Trophoblast cell (in vitro differentiated cells and primary cell): ENCODE data around the gene MGAT4C.

Source experiments
- DNase-seq, 2 donors: peaks; one replicate each; pipeline ENCODE4 v3.0.0-alpha.2; 2016
- H2AFZ ChIP-seq: 2 replicates; pipeline ENCODE4 v1.6.1; 2013; ENCODE audit warnings: low read length, moderate library complexity, mild to moderate bottlenecking; ENCODE audit not compliant: insufficient read depth, poor library complexity
- H2AK5ac ChIP-seq: 2 replicates; pipeline ENCODE4 v1.6.1; 2013; ENCODE audit warnings: mild to moderate bottlenecking, low read length
- H2BK120ac ChIP-seq: 2 replicates; pipeline ENCODE4 v1.6.1; 2013; ENCODE audit warnings: low read length, mild to moderate bottlenecking, moderate library complexity; ENCODE audit not compliant: insufficient read depth, poor library complexity
- H2BK12ac ChIP-seq: 2 replicates; pipeline ENCODE4 v1.6.1; 2013; ENCODE audit warnings: mild to moderate bottlenecking, low read length, moderate library complexity
- H2BK5ac ChIP-seq: 2 replicates; pipeline ENCODE4 v1.6.1; 2013; ENCODE audit warnings: low read length, low read depth, moderate library complexity, mild to moderate bottlenecking; ENCODE audit not compliant: poor library complexity
- H3K14ac ChIP-seq: 2 replicates; pipeline ENCODE4 v1.6.1; 2013; ENCODE audit warnings: mild to moderate bottlenecking, low read length
- H3K18ac ChIP-seq: 2 replicates; pipeline ENCODE4 v1.6.1; 2013; ENCODE audit warnings: mild to moderate bottlenecking, low read length
- H3K23ac ChIP-seq: 2 replicates; pipeline ENCODE4 v1.6.1; 2013; ENCODE audit warnings: low read length
- H3K27ac ChIP-seq: 2 replicates; pipeline ENCODE4 v1.5.1; 2013; ENCODE audit warnings: low read depth, mild to moderate bottlenecking, inconsistent platforms, low read length, moderate library complexity
- H3K27me3 ChIP-seq: 2 replicates; pipeline ENCODE4 v1.6.1; 2013; ENCODE audit warnings: inconsistent platforms, mild to moderate bottlenecking, low read length, moderate library complexity; ENCODE audit not compliant: insufficient read depth
- H3K36me3 ChIP-seq, 2 experiments: 1 replicate in 1 of 2; 2 replicates in 1 of 2; pipeline ENCODE4 v1.6.1; 2013; ENCODE audit warnings: low read length in 2 of 2, mild to moderate bottlenecking in 2 of 2, moderate library complexity in 1 of 2; ENCODE audit not compliant: insufficient read depth in 2 of 2, control insufficient read depth in 1 of 2
- H3K4ac ChIP-seq: 2 replicates; pipeline ENCODE4 v1.6.1; 2013; ENCODE audit warnings: low read depth, mild to moderate bottlenecking, low read length, moderate library complexity
- H3K4me1 ChIP-seq, 2 experiments: 1 replicate in 1 of 2; 2 replicates in 1 of 2; pipeline ENCODE4 v1.6.1; 2013; ENCODE audit warnings: low read length in 2 of 2, mild to moderate bottlenecking in 2 of 2, moderate library complexity in 1 of 2; ENCODE audit not compliant: insufficient read depth in 2 of 2, control insufficient read depth in 1 of 2
- H3K4me2 ChIP-seq: 2 replicates; pipeline ENCODE4 v1.6.1; 2013; ENCODE audit warnings: inconsistent platforms, mild to moderate bottlenecking, low read length, moderate library complexity
- H3K4me3 ChIP-seq: 2 replicates; pipeline ENCODE4 v1.5.1; 2013; ENCODE audit warnings: mild to moderate bottlenecking, low read depth, low read length, inconsistent platforms
- H3K79me1 ChIP-seq: one replicate; pipeline ENCODE4 v1.6.1; 2013; ENCODE audit warnings: low read length
- H3K79me2 ChIP-seq: 2 replicates; pipeline ENCODE4 v1.6.1; 2013; ENCODE audit warnings: low read length, mild to moderate bottlenecking; ENCODE audit not compliant: control insufficient read depth, insufficient read depth, poor library complexity
- H3K9ac ChIP-seq: 2 replicates; pipeline ENCODE4 v1.6.1; 2013; ENCODE audit warnings: mild to moderate bottlenecking, low read length
- H3K9me3 ChIP-seq: 2 replicates; pipeline ENCODE4 v1.6.1; 2013; ENCODE audit warnings: low read depth, mild to moderate bottlenecking, control low read depth, inconsistent platforms, low read length; ENCODE audit not compliant: insufficient read depth
- H4K12ac ChIP-seq: 2 replicates; pipeline ENCODE4 v1.6.1; 2013; ENCODE audit warnings: low read depth, mild to moderate bottlenecking, low read length, moderate library complexity
- H4K8ac ChIP-seq: 2 replicates; pipeline ENCODE4 v1.6.1; 2013; ENCODE audit warnings: low read depth, mild to moderate bottlenecking, low read length, moderate library complexity
- H4K91ac ChIP-seq: one replicate; pipeline ENCODE4 v1.6.1; 2013; ENCODE audit warnings: low read depth, mild to moderate bottlenecking, low read length, moderate library complexity
- WGBS: extraction: QIAGEN DNeasy Blood & Tissue Kit; methylation state at CpG from one replicate; pipeline ENCODE4 v1.1.7; 2013; ENCODE audit warnings: missing lambda C conversion rate; ENCODE audit not compliant: insufficient read length, insufficient coverage; ENCODE audit errors: extremely low coverage; 5-methylcytosine and 5-hydroxymethylcytosine counted together

The MGAT4C gene

GRCh38 chr12:85951823-85952222, 304.4 kb downstream of the MGAT4C start:
- Histone ChIP-seq H3K27me3 (no peaks in the 10 kb centered on the region), H3K14ac (no peak overlapping the region), H4K8ac (no peak overlapping the region), H3K9me3 (no peaks in the 10 kb centered on the region), H2BK12ac (no peak overlapping the region), H3K4ac (no peak overlapping the region), H3K79me2 (no peaks in the 10 kb centered on the region), H2BK120ac (no peak overlapping the region), H3K4me3 (no peak overlapping the region), H2AFZ (no peak overlapping the region), H2BK5ac (no peak overlapping the region), H3K4me2 (no peak overlapping the region), H3K9ac (no peak overlapping the region), H3K79me1 (no peaks in the 10 kb centered on the region), H3K27ac (no peak overlapping the region), H3K4me1 (no peaks in the 10 kb centered on the region), H3K36me3 (no peaks in the 10 kb centered on the region), H4K12ac (no peak overlapping the region), H3K18ac (no peak overlapping the region), H4K91ac (no peak overlapping the region), H2AK5ac (no peak overlapping the region), H3K23ac (no peak overlapping the region)
- no peak for DNase-seq
- no CpG with 5 or more reads among the region's 1 CpG for WGBS

GRCh38 chr12:85949253-85949652, 306.9 kb downstream of the MGAT4C start:
- no peak overlapping the region for H2BK5ac ChIP-seq
- no peak overlapping the region for H3K4ac ChIP-seq
- no peaks in the 10 kb centered on the region for H3K79me1 ChIP-seq
- H3K36me3 ChIP-seq = no peaks in the 10 kb centered on the region
- no peak overlapping the region for H3K23ac ChIP-seq
- no peak overlapping the region for H2AK5ac ChIP-seq
- no peak overlapping the region for H3K9ac ChIP-seq
- no peak for DNase-seq
- no peak overlapping the region for H2BK120ac ChIP-seq
- no peak overlapping the region for H4K91ac ChIP-seq
- H3K27ac ChIP-seq = no peak overlapping the region
- no peaks in the 10 kb centered on the region for H3K27me3 ChIP-seq
- H3K9me3 ChIP-seq = no peaks in the 10 kb centered on the region
- no peak overlapping the region for H3K4me3 ChIP-seq
- no peak overlapping the region for H2AFZ ChIP-seq
- H3K18ac ChIP-seq = no peak overlapping the region
- H2BK12ac ChIP-seq = no peak overlapping the region
- no peak overlapping the region for H4K12ac ChIP-seq
- no peaks in the 10 kb centered on the region for H3K79me2 ChIP-seq
- no peak overlapping the region for H3K14ac ChIP-seq
- H3K4me2 ChIP-seq = no peak overlapping the region
- H4K8ac ChIP-seq = no peak overlapping the region
- H3K4me1 ChIP-seq = no peaks in the 10 kb centered on the region
- WGBS = no CpG with 5 or more reads among the region's 1 CpG

- Histone ChIP-seq H3K4me2 (no peak overlapping the region), H2AK5ac (no peak overlapping the region), H3K14ac (no peak overlapping the region), H2BK120ac (no peak overlapping the region), H3K9ac (no peak overlapping the region), H3K9me3 (no peaks in the 10 kb centered on the region), H3K27ac (no peak overlapping the region), H4K12ac (no peak overlapping the region), H3K4me3 (no peak overlapping the region), H4K91ac (no peak overlapping the region), H3K27me3 (no peaks in the 10 kb centered on the region), H2BK5ac (no peak overlapping the region), H3K79me2 (no peaks in the 10 kb centered on the region), H2BK12ac (no peak overlapping the region), H3K36me3 (no peaks in the 10 kb centered on the region), H3K4ac (no peak overlapping the region), H3K79me1 (no peaks in the 10 kb centered on the region), H3K23ac (no peak overlapping the region), H2AFZ (no peak overlapping the region), H3K18ac (no peak overlapping the region), H4K8ac (no peak overlapping the region), H3K4me1 (no peaks in the 10 kb centered on the region)
- no CpG with 5 or more reads among the region's 1 CpG for WGBS
- no peak for DNase-seq
These were observed 307.9 kb downstream of the MGAT4C start for GRCh38 chr12:85948340-85948739.

GRCh38 chr12:85947286-85947685, 308.9 kb downstream of the MGAT4C start:
- WGBS = no CpG with 5 or more reads among the region's 12 CpGs
- no peak overlapping the region for H3K4me2 ChIP-seq

More at GRCh38 chr12:85947286-85947685, 308.9 kb downstream of the MGAT4C start:
- no peak overlapping the region for H2AFZ ChIP-seq
- no peak overlapping the region for H4K12ac ChIP-seq
- H3K4me3 ChIP-seq = no peak overlapping the region
- no peak overlapping the region for H2BK12ac ChIP-seq
- no peaks in the 10 kb centered on the region for H3K36me3 ChIP-seq
- H3K4ac ChIP-seq = no peak overlapping the region
- no peak overlapping the region for H2BK5ac ChIP-seq
- no peaks in the 10 kb centered on the region for H3K4me1 ChIP-seq
- H3K14ac ChIP-seq = no peak overlapping the region
- no peaks in the 10 kb centered on the region for H3K79me1 ChIP-seq
- no peak overlapping the region for H4K91ac ChIP-seq
- no peak overlapping the region for H3K27ac ChIP-seq
- no peak for DNase-seq
- no peak overlapping the region for H2AK5ac ChIP-seq
- no peak overlapping the region for H3K23ac ChIP-seq
- no peaks in the 10 kb centered on the region for H3K79me2 ChIP-seq
- no peak overlapping the region for H3K9ac ChIP-seq
- H3K18ac ChIP-seq = no peak overlapping the region
- H3K9me3 ChIP-seq = no peaks in the 10 kb centered on the region
- no peaks in the 10 kb centered on the region for H3K27me3 ChIP-seq
- H2BK120ac ChIP-seq = no peak overlapping the region
- H4K8ac ChIP-seq = no peak overlapping the region
